Prostate gland (tissue), 2 donors: ENCODE measurements around the gene FZD10. TPM values are rescaled to one million over a fixed set of nuclear protein-coding genes. Genes with fewer than 3 reads are reported as not detected.

Experiments
- DNase-seq: peaks from one replicate; pipeline ENCODE4 v3.0.0-alpha.2; 2019; ENCODE audit warnings: low spot score
- H3K27ac ChIP-seq, 2 donors: fragments of 200-600 bp; sonication (generic); 2 replicates each; pipeline ENCODE4 v1.5.1; 2017 to 2019
- H3K27me3 ChIP-seq: fragments of 200-600 bp; sonication (generic); replicated peaks from 2 replicates; pipeline ENCODE4 v1.5.1; 2019; ENCODE audit not compliant: insufficient read depth
- H3K36me3 ChIP-seq, 2 donors: fragments of 200-600 bp; sonication (generic); 1 replicate in 1 of 2; 2 replicates in 1 of 2; pipeline versions ENCODE4 v1.5.1 to v1.8.1; 2017 to 2019
- H3K4me1 ChIP-seq: fragments of 200-600 bp; sonication (generic); replicated peaks from 2 replicates; pipeline ENCODE4 v1.5.1; 2019
- H3K4me3 ChIP-seq, 2 donors: fragments of 200-600 bp; sonication (generic); 2 replicates each; pipeline ENCODE4 v1.5.1; 2017 to 2019
- H3K9me3 ChIP-seq: fragments of 200-600 bp; sonication (generic); 2 replicates; pipeline ENCODE4 v1.5.1; 2017
- POLR2A ChIP-seq: fragments of 450-650 bp; IDR thresholded peaks from one replicate; pipeline ENCODE4 v1.6.1; 2016; ENCODE audit warnings: antibody characterized with exemption, mild to moderate bottlenecking
- POLR2AphosphoS5 ChIP-seq: sonication (generic); formaldehyde crosslinking; IDR thresholded peaks from one replicate; pipeline ENCODE4 v1.6.1; 2017; ENCODE audit warnings: antibody characterized with exemption
- WGBS: methylation state at CpG from one replicate; pipeline ENCODE4 v1.1.5; 2018; 5-methylcytosine and 5-hydroxymethylcytosine counted together
- intact Hi-C: fragments of 100-400 bp; cut with DNase I; formaldehyde crosslinking; loops from one replicate; pipeline ENCODE4 v1.14.2; 2022
- total RNA-seq, 2 donors: library from RNA; depleted of rRNA; stranded (reverse); fragments of >200 nt; gene quantifications; one replicate each; pipeline ENCODE4 v1.1.0, GENCODE V29; 2016
- TF ChIP-seq, protein P1 (sequence below), 4 experiments: fragments of 200-600 bp in 2 of 4; fragments of 450-650 bp in 2 of 4; sonication (generic) in 2 of 4; IDR thresholded peaks; 1 replicate in 3 of 4; 2 replicates in 1 of 4; pipeline ENCODE4 v1.5.1; 2016 to 2019; ENCODE audit warnings: antibody characterized with exemption in 4 of 4, mild to moderate bottlenecking in 2 of 4, moderate library complexity in 2 of 4

FZD10 gene
- total RNA-seq, 2 donors from 2014 or later: 1.5 to 11.8 TPM

DNA sequence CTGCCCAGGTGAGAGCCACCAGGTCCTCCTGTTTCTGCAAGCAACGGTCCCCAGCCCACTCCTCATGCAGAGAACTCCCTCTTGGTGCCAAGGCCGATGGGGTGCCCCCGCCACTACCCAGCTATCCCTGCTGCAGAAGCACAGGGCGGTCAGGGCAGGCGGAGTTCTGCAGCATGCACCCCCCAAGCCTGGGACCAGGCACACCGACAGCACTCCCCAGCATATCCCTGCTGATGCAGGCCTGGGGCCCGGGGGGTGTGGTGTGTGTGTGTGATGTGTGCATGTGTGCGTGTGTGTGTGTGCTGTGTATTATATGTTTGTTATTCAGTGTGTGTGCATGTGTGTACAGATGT, 27.7 kb upstream of the FZD10 start:
- 78% methylated on average over 8 of the region's 8 CpGs for WGBS
- Histone ChIP-seq H3K27ac (no peak overlapping the region), H3K4me3 (no peak overlapping the region), H3K36me3 (no peaks in the 10 kb centered on the region), H3K4me1 (no peaks in the 10 kb centered on the region), H3K27me3 (peaks cover 1% of the 10 kb centered on the region), H3K9me3 (no peaks in the 10 kb centered on the region)
- TF ChIP-seq, protein P1, sequence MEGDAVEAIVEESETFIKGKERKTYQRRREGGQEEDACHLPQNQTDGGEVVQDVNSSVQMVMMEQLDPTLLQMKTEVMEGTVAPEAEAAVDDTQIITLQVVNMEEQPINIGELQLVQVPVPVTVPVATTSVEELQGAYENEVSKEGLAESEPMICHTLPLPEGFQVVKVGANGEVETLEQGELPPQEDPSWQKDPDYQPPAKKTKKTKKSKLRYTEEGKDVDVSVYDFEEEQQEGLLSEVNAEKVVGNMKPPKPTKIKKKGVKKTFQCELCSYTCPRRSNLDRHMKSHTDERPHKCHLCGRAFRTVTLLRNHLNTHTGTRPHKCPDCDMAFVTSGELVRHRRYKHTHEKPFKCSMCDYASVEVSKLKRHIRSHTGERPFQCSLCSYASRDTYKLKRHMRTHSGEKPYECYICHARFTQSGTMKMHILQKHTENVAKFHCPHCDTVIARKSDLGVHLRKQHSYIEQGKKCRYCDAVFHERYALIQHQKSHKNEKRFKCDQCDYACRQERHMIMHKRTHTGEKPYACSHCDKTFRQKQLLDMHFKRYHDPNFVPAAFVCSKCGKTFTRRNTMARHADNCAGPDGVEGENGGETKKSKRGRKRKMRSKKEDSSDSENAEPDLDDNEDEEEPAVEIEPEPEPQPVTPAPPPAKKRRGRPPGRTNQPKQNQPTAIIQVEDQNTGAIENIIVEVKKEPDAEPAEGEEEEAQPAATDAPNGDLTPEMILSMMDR (IDR thresholded peaks at IDR 0.05): no peak
- no peak for TF ChIP-seq POLR2A
- TF ChIP-seq POLR2AphosphoS5: no peak
- intact Hi-C loops: no loop called here
- DNase-seq: no peak

- H3K9me3 ChIP-seq: no peaks in the 10 kb centered on the region
- TF ChIP-seq, protein P1 (IDR thresholded peaks at IDR 0.05): no peak
- TF ChIP-seq POLR2AphosphoS5 (no peak), POLR2A (no peak)
- H3K27ac ChIP-seq: peak overlapping the region; percentile 35 to 57
- no peak for DNase-seq
- WGBS: 39% methylated on average over 11 of the region's 11 CpGs
- H3K4me1 ChIP-seq: no peaks in the 10 kb centered on the region
- H3K36me3 ChIP-seq: no peaks in the 10 kb centered on the region
- no peak overlapping the region for H3K4me3 ChIP-seq
- intact Hi-C loops: no loop called here
- H3K27me3 ChIP-seq: peaks cover 1% of the 10 kb centered on the region
Observed at GRCh38 chr12:130136509-130137039, 25.7 kb upstream of the FZD10 start.

DNA sequence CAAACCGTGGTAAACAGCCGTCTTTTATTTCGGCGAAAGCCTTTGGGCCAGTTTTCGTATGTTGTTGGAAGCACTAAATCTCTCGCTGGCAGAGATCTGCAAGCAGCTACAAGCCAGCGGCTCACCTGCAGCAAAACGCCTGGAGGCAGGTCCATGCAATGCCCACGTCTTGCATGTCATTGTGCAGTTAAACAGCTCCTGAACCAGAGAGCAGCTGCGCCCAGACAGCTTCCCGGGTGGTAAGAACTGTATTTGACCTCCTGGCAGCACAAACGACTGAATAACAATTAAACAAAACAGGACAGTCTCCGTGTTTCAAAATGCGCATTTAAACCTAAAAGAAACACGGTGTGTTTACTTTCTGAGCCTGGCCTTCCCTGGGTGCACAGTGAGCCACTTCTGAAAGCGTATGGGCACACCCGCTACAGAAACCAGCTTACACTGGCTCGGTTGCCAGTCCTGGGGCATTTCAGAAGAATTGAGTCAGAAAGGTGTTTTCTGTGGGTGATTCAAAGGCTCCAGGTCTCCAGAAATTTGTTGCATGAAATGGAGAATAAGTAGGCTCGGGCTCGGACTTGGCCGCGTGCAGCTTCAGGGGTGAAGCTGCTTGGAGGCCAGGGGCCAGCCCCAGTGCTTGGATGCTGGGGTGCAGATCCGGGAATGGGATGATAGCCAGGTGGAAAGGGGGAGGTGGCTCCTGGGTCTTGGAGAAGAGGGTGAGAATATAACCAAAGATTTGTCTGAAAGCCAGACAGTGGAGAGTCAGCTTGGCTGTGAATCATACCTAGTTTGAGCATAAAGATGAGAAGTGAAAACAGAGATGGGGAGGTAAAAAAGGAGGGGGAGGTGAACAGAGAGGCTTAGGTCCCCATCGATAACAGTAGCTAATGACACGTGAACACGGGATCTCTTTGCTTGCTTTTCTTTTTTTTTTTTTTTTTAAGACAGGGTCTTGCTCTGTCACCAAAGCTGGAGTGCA, 24.9 kb upstream of the FZD10 start:
- TF ChIP-seq POLR2AphosphoS5: peak; percentile 12
- TF ChIP-seq, protein P1 (IDR thresholded peaks at IDR 0.05): no peak
- intact Hi-C loops: no loop called here
- Histone ChIP-seq H3K27ac (peak overlapping the region; percentile 35 to 57), H3K4me1 (no peaks in the 10 kb centered on the region), H3K9me3 (no peaks in the 10 kb centered on the region), H3K27me3 (peaks cover 1% of the 10 kb centered on the region), H3K4me3 (no peak overlapping the region), H3K36me3 (no peaks in the 10 kb centered on the region)
- peak; percentile 32 for DNase-seq
- WGBS: 28% methylated on average over 26 of the region's 26 CpGs

DNA sequence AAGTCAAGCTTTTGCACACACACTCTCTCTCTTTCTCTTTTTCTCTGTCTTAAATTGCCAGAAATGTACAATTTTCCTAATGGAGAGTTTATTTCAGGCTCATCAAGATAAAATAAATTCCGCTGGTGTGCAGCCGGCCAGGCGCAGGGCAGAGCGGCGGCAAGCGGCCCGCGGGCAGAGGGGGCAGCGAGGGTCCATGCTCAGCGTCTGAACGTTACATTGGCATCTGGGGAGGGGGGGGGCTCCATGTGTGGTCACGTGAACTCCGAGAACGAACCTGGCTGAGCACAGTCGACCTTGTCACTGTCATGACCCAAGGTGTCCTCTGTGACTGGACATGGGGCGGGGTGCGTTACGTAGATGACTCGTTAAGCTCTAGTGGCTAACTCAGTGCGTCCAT, 23.8 kb upstream of the FZD10 start:
- Histone ChIP-seq H3K27ac (no peak overlapping the region), H3K9me3 (no peaks in the 10 kb centered on the region), H3K36me3 (no peaks in the 10 kb centered on the region), H3K27me3 (peaks cover 1% of the 10 kb centered on the region), H3K4me3 (no peak overlapping the region), H3K4me1 (no peaks in the 10 kb centered on the region)
- TF ChIP-seq POLR2A: no peak
- TF ChIP-seq, protein P1 (IDR thresholded peaks at IDR 0.05): no peak
- TF ChIP-seq POLR2AphosphoS5: no peak
- DNase-seq: no peak
- WGBS: 90% methylated on average over 20 of the region's 20 CpGs
- intact Hi-C loops: no loop called here
